OCI-LY1 (cell line): ENCODE results near the gene TMEM72.

Source experiments
- H2AFZ ChIP-seq: fragments of 200-600 bp; sonication (generic), shearing (Covaris generic); 2 replicates; pipeline ENCODE4 v1.6.0; 2014; ENCODE audit warnings: antibody characterized with exemption, mild to moderate bottlenecking, low read length
- H3F3A ChIP-seq: fragments of 200-600 bp; sonication (generic), shearing (Covaris generic); 2 replicates; pipeline ENCODE4 v1.6.0; 2014; ENCODE audit warnings: mild to moderate bottlenecking, antibody characterized with exemption, low read length, moderate library complexity; ENCODE audit not compliant: insufficient read depth
- H3K27ac ChIP-seq: fragments of 200-600 bp; sonication (generic); 2 replicates; pipeline ENCODE4 v1.5.1; 2014; ENCODE audit warnings: low read length, mixed run types, mild to moderate bottlenecking, low read depth; ENCODE audit not compliant: poor library complexity, severe bottlenecking
- H3K27me3 ChIP-seq: fragments of 200-600 bp; sonication (generic); 2 replicates; pipeline ENCODE4 v1.6.0; 2014; ENCODE audit warnings: antibody characterized with exemption, mild to moderate bottlenecking, low read length, moderate library complexity; ENCODE audit not compliant: insufficient read depth
- H3K36me3 ChIP-seq: fragments of 200-600 bp; sonication (generic); 2 replicates; pipeline ENCODE4 v1.6.1; 2014; ENCODE audit warnings: mild to moderate bottlenecking, antibody characterized with exemption, low read length, moderate library complexity, mixed read lengths; ENCODE audit not compliant: insufficient read depth
- H3K4me1 ChIP-seq: fragments of 200-600 bp; sonication (generic); 2 replicates; pipeline ENCODE4 v1.5.1; 2014; ENCODE audit warnings: mild to moderate bottlenecking, low read length, moderate library complexity; ENCODE audit not compliant: insufficient read depth, severe bottlenecking
- H3K4me2 ChIP-seq: fragments of 200-600 bp; sonication (generic), shearing (Covaris generic); 2 replicates; pipeline ENCODE4 v1.6.1; 2014; ENCODE audit warnings: low read length
- H3K4me3 ChIP-seq: fragments of 200-600 bp; sonication (generic); 2 replicates; pipeline ENCODE4 v1.5.1; 2014; ENCODE audit warnings: low read length, low read depth, mild to moderate bottlenecking, mixed read lengths; ENCODE audit not compliant: poor library complexity, severe bottlenecking
- H3K79me2 ChIP-seq: fragments of 200-600 bp; shearing (Covaris generic); 2 replicates; pipeline ENCODE4 v1.6.1; 2016; ENCODE audit warnings: mixed run types, low read length, mixed read lengths; ENCODE audit not compliant: insufficient read depth
- H3K9ac ChIP-seq: fragments of 200-600 bp; sonication (generic), shearing (Covaris generic); 2 replicates; pipeline ENCODE4 v1.6.1; 2014; ENCODE audit warnings: mild to moderate bottlenecking, low read length, mixed read lengths
- H3K9me2 ChIP-seq: fragments of 200-600 bp; sonication (generic), shearing (Covaris generic); 2 replicates; pipeline ENCODE4 v1.6.1; 2014; ENCODE audit warnings: low read depth, mild to moderate bottlenecking, low read length, mixed read lengths
- H3K9me3 ChIP-seq: fragments of 200-600 bp; shearing (Covaris generic); 2 replicates; pipeline ENCODE4 v1.6.1; 2014; ENCODE audit warnings: low read length, mixed read lengths
- H4K20me1 ChIP-seq: fragments of 200-600 bp; sonication (generic), shearing (Covaris generic); 2 replicates; pipeline ENCODE4 v1.6.0; 2016; ENCODE audit warnings: mild to moderate bottlenecking, low read length; ENCODE audit not compliant: insufficient read depth
- EZH2 ChIP-seq: fragments of 200-600 bp; sonication (generic), shearing (Covaris generic); IDR thresholded peaks from 2 replicates; pipeline ENCODE4 v1.8.0; 2017; ENCODE audit warnings: borderline replicate concordance, mixed run types, mild to moderate bottlenecking, antibody characterized with exemption, low read length, moderate library complexity, mixed read lengths
- TF ChIP-seq, protein P1 (sequence below): fragments of 200-600 bp; sonication (generic), shearing (Covaris generic); IDR thresholded peaks from 2 replicates; pipeline ENCODE4 v1.5.1; 2017; ENCODE audit warnings: mild to moderate bottlenecking, antibody characterized with exemption, low read length, moderate library complexity, mixed read lengths

The TMEM72 gene

DNA sequence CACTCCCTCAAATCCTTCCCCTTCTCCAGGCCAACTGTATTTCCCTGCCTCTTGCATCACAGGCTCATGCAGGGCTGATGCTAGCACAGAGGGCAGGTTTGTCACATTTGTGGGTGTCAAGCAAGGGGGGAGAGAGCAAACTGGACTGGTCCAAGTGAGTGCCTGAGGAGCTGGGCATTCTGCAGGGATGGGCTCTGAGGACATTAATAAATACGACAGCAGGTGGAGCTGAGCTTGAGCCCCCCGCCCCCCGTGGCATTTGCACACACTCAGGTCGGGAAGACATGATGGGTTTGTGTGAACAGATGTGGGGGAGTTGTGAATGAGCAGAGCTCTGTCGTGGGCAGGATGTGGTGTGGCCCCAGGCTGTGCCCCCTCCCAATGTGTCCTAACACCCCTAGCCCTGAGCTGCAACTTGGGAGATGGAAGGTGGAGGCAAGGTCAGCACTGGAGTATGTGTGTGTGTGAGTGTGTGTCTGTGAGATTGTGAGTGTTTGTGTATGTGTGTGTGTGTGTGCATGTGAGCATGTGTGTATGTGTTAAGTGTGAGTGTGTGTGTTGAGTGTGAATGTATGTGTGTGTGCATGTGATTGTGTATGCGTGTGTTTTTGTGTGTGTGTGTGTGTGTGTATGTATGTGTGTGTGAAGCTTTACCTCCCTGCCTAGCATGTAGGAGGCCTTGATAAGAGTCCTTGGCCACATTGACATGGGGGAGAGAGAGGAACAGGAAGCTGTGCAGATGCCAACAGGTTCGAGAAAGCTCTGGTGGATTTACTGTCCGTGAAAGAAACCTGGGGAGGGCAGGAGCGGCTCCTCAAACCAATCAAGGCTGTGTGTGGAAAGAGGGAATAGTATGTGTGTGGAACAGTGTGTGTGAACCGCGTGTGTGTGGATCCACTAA, 57.6 kb downstream of the TMEM72 start:
- TF ChIP-seq, protein P1, sequence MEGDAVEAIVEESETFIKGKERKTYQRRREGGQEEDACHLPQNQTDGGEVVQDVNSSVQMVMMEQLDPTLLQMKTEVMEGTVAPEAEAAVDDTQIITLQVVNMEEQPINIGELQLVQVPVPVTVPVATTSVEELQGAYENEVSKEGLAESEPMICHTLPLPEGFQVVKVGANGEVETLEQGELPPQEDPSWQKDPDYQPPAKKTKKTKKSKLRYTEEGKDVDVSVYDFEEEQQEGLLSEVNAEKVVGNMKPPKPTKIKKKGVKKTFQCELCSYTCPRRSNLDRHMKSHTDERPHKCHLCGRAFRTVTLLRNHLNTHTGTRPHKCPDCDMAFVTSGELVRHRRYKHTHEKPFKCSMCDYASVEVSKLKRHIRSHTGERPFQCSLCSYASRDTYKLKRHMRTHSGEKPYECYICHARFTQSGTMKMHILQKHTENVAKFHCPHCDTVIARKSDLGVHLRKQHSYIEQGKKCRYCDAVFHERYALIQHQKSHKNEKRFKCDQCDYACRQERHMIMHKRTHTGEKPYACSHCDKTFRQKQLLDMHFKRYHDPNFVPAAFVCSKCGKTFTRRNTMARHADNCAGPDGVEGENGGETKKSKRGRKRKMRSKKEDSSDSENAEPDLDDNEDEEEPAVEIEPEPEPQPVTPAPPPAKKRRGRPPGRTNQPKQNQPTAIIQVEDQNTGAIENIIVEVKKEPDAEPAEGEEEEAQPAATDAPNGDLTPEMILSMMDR, result no peak
- no peak for TF ChIP-seq EZH2
- Histone ChIP-seq H3K4me3 (no peak overlapping the region), H3K4me1 (peaks cover 11% of the 10 kb centered on the region), H3K4me2 (no peak overlapping the region), H3K9ac (no peak overlapping the region), H3K36me3 (no peaks in the 10 kb centered on the region), H3K9me2 (no peaks in the 10 kb centered on the region), H4K20me1 (no peaks in the 10 kb centered on the region), H3F3A (no peaks in the 10 kb centered on the region), H3K27ac (no peak overlapping the region), H3K27me3 (no peaks in the 10 kb centered on the region), H3K79me2 (no peaks in the 10 kb centered on the region), H3K9me3 (no peaks in the 10 kb centered on the region), H2AFZ (no peak overlapping the region)

DNA sequence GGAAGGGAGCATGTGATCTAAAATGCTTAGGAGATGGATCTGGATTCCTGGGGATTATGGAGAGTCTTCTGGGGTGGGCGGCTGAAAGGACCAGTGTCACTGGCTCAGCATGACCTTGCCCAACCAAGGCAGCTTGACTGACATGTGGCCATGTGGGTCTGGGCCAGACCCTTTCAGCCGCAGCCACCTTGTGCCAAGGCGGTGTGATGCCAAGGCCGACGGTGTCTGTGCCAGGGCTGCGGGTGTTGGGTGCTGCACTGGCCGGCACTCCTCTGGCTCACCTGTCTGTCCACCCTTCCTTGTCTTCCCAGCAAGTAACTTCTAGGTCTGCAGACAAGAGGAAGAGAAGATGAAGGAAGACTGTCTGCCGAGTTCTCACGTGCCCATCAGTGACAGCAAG, 58.7 kb downstream of the TMEM72 start:
- Histone ChIP-seq H3K4me1 (peaks cover 21% of the 10 kb centered on the region), H3K9me3 (no peaks in the 10 kb centered on the region), H3K79me2 (no peaks in the 10 kb centered on the region), H3K27ac (no peak overlapping the region), H3K9ac (no peak overlapping the region), H3K27me3 (no peaks in the 10 kb centered on the region), H3K4me3 (no peak overlapping the region), H3K36me3 (no peaks in the 10 kb centered on the region), H3K9me2 (no peaks in the 10 kb centered on the region), H3K4me2 (no peak overlapping the region), H2AFZ (no peak overlapping the region), H3F3A (no peaks in the 10 kb centered on the region), H4K20me1 (no peaks in the 10 kb centered on the region)
- no peak for TF ChIP-seq EZH2
- TF ChIP-seq, protein P1, result no peak

DNA sequence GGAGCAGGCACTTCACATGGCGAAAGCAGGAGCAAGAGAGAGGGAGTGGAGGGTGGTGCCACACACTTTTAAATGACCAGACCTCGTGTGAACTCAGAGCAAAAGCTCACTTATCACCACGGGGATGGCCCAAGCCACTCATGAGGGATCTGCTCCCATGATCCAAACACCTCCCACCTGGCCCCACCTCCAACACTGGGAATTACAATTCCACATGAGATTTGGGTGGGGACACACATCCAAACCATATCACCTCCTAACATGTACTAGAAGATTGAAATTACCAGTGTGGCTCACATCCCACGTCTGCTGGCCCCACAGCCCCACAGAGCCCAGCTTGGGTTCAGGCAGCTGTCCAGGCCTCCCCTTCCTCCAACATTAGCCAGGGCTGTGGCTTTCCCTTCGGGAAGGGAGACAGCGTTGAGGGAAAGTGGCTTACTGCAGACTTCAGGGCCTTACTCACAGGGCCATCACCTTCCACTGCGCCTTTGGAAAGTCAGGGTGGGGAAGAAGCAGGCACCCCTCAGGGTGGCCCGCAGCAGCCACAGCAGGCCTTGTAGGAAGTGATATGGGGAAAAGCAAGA, 59.8 kb downstream of the TMEM72 start:
- peaks cover 21% of the 10 kb centered on the region for H3K4me1 ChIP-seq
- H4K20me1 ChIP-seq, result no peaks in the 10 kb centered on the region
- H3K4me2 ChIP-seq, result no peak overlapping the region
- H3K27ac ChIP-seq, result no peak overlapping the region
- H3K9me3 ChIP-seq, result no peaks in the 10 kb centered on the region
- H3K27me3 ChIP-seq, result no peaks in the 10 kb centered on the region
- H3K9me2 ChIP-seq, result no peaks in the 10 kb centered on the region
- H3K79me2 ChIP-seq, result no peaks in the 10 kb centered on the region
- no peak overlapping the region for H3K9ac ChIP-seq
- H3K4me3 ChIP-seq, result no peak overlapping the region
- H3K36me3 ChIP-seq, result no peaks in the 10 kb centered on the region
- H2AFZ ChIP-seq, result no peak overlapping the region
- H3F3A ChIP-seq, result no peaks in the 10 kb centered on the region
- no peak for TF ChIP-seq EZH2
- TF ChIP-seq, protein P1, result no peak
